ENCODE results near the gene NOC2L. TPM values are rescaled to one million over a fixed set of nuclear protein-coding genes. Genes with fewer than 3 reads are reported as not detected.
"Not testable (repeated sequence)": the region's sequence is repeated elsewhere in the genome, so short reads cannot be mapped to it uniquely, and the experiment has no call there.

Gene NOC2L
- total RNA-seq, 2 donors from 2014 or later = 83.5 to 97.3 TPM

- no peak for DNase-seq
- H3K36me3 Mint-ChIP-seq (ENCODE audit: low read depth) = no peaks in the 10 kb centered on the region
- no peak overlapping the region for H3K9ac ChIP-seq (ENCODE audit: extremely low read depth, low read length, poor library complexity, severe bottlenecking)
- no peaks in the 10 kb centered on the region for H3K36me3 ChIP-seq (ENCODE audit: control insufficient read depth, insufficient read depth, low read length)
- peaks cover 93% of the 10 kb centered on the region for H3K27me3 Mint-ChIP-seq (ENCODE audit: insufficient read depth)
- no peak overlapping the region for H3K27ac ChIP-seq (ENCODE audit: low read depth, low read length)
- 92 to 100% methylated on average over 1 to 7 of the region's 7 CpGs for WGBS, 2 experiments (ENCODE audit: insufficient coverage in 1 of 2, insufficient read length in 1 of 2)
- TF ChIP-seq CTCF (conservative IDR thresholded peaks at IDR 0.05) = no peak
- H3K4me3 ChIP-seq (ENCODE audit: low read length) = no peak overlapping the region
- H3K9me3 ChIP-seq (ENCODE audit: control insufficient read depth, low read length) = peaks cover 15% of the 10 kb centered on the region
- H3K4me3 Mint-ChIP-seq = no peak overlapping the region
- peaks cover 3% of the 10 kb centered on the region for H3K4me1 Mint-ChIP-seq
- H3K9me3 Mint-ChIP-seq = peaks cover 24% of the 10 kb centered on the region
- H3K27ac Mint-ChIP-seq = no peak overlapping the region
- H3K4me1 ChIP-seq (ENCODE audit: control insufficient read depth, insufficient read depth, low read length) = no peaks in the 10 kb centered on the region
- H3K27me3 ChIP-seq (ENCODE audit: control insufficient read depth, insufficient read depth, low read length, poor library complexity, severe bottlenecking) = peaks cover 56% of the 10 kb centered on the region
These were observed 33.3 kb upstream of the NOC2L start for GRCh38 chr1:992362-992761.

- TF ChIP-seq CTCF (conservative IDR thresholded peaks at IDR 0.05) = no peak
- H3K4me3 Mint-ChIP-seq = no peak overlapping the region
- WGBS, 2 experiments (ENCODE audit: insufficient coverage in 1 of 2, insufficient read length in 1 of 2) = 94 to 99% methylated on average over 8 to 10 of the region's 10 CpGs
- Histone ChIP-seq H3K27me3 (ENCODE audit: control insufficient read depth, insufficient read depth, low read length, poor library complexity, severe bottlenecking) (peaks cover 51% of the 10 kb centered on the region), H3K9ac (ENCODE audit: extremely low read depth, low read length, poor library complexity, severe bottlenecking) (no peak overlapping the region), H3K27ac (ENCODE audit: low read depth, low read length) (no peak overlapping the region), H3K36me3 (ENCODE audit: control insufficient read depth, insufficient read depth, low read length) (no peaks in the 10 kb centered on the region), H3K4me1 (ENCODE audit: control insufficient read depth, insufficient read depth, low read length) (no peaks in the 10 kb centered on the region), H3K4me3 (ENCODE audit: low read length) (no peak overlapping the region), H3K9me3 (ENCODE audit: control insufficient read depth, low read length) (peaks cover 15% of the 10 kb centered on the region)
- H3K36me3 Mint-ChIP-seq (ENCODE audit: low read depth) = no peaks in the 10 kb centered on the region
- no peak overlapping the region for H3K27ac Mint-ChIP-seq
- H3K4me1 Mint-ChIP-seq = peaks cover 3% of the 10 kb centered on the region
- no peak for DNase-seq
- peaks cover 90% of the 10 kb centered on the region for H3K27me3 Mint-ChIP-seq (ENCODE audit: insufficient read depth)
- H3K9me3 Mint-ChIP-seq = peaks cover 24% of the 10 kb centered on the region
These were observed 32.8 kb upstream of the NOC2L start for GRCh38 chr1:991895-992294.

- 90 to 96% methylated on average over 3 to 6 of the region's 6 CpGs for WGBS, 2 experiments (ENCODE audit: insufficient coverage in 1 of 2, insufficient read length in 1 of 2)
- DNase-seq; H3K27ac ChIP-seq (ENCODE audit: low read depth, low read length); H3K9ac ChIP-seq (ENCODE audit: extremely low read depth, low read length, poor library complexity, severe bottlenecking); H3K36me3 ChIP-seq (ENCODE audit: control insufficient read depth, insufficient read depth, low read length); H3K4me3 ChIP-seq (ENCODE audit: low read length); H3K36me3 Mint-ChIP-seq (ENCODE audit: low read depth); H3K27ac Mint-ChIP-seq; H3K4me3 Mint-ChIP-seq; H3K4me1 Mint-ChIP-seq; H3K4me1 ChIP-seq (ENCODE audit: control insufficient read depth, insufficient read depth, low read length): not testable (repeated sequence)
- Mint-ChIP-seq H3K27me3 (ENCODE audit: insufficient read depth) (peaks cover 93% of the 10 kb centered on the region), H3K9me3 (peaks cover 24% of the 10 kb centered on the region)
- Histone ChIP-seq H3K27me3 (ENCODE audit: control insufficient read depth, insufficient read depth, low read length, poor library complexity, severe bottlenecking) (peaks cover 56% of the 10 kb centered on the region), H3K9me3 (ENCODE audit: control insufficient read depth, low read length) (peaks cover 15% of the 10 kb centered on the region)
These were observed 32.2 kb upstream of the NOC2L start for GRCh38 chr1:991275-991674.

GRCh38 chr1:988061-988460 is 29.0 kb upstream of the NOC2L start:
- peaks cover 15% of the 10 kb centered on the region for H3K9me3 ChIP-seq (ENCODE audit: control insufficient read depth, low read length)
- not testable (repeated sequence) for DNase-seq; H3K4me3 ChIP-seq (ENCODE audit: low read length); H3K36me3 ChIP-seq (ENCODE audit: control insufficient read depth, insufficient read depth, low read length); H3K9ac ChIP-seq (ENCODE audit: extremely low read depth, low read length, poor library complexity, severe bottlenecking); H3K4me1 Mint-ChIP-seq; H3K27ac ChIP-seq (ENCODE audit: low read depth, low read length); H3K4me1 ChIP-seq (ENCODE audit: control insufficient read depth, insufficient read depth, low read length); H3K27ac Mint-ChIP-seq; H3K4me3 Mint-ChIP-seq; H3K36me3 Mint-ChIP-seq (ENCODE audit: low read depth)
- H3K27me3 ChIP-seq (ENCODE audit: control insufficient read depth, insufficient read depth, low read length, poor library complexity, severe bottlenecking) = peaks cover 76% of the 10 kb centered on the region
- Mint-ChIP-seq H3K9me3 (peaks cover 24% of the 10 kb centered on the region), H3K27me3 (ENCODE audit: insufficient read depth) (peaks cover 91% of the 10 kb centered on the region)
- 85 to 90% methylated on average over 5 of the region's 5 CpGs for WGBS, 2 experiments (ENCODE audit: insufficient coverage in 1 of 2, insufficient read length in 1 of 2)
